Epithelial cell of esophagus (primary cell): Measurements from ENCODE around the gene LSAMP.

ENCODE experiments used
- DNase-seq: peaks from one replicate; pipeline ENCODE4 v3.0.0; 2010; ENCODE audit warnings: low read depth
- H3K4me3 ChIP-seq: 2 replicates; pipeline ENCODE4 v1.5.1; 2011; ENCODE audit warnings: mild to moderate bottlenecking, low read length, control low read depth
- TF ChIP-seq, protein P1 (sequence below): IDR thresholded peaks from 2 replicates; pipeline ENCODE4 v1.5.1; 2011; ENCODE audit warnings: low read depth, mild to moderate bottlenecking, low read length, control low read depth, inconsistent platforms; ENCODE audit not compliant: insufficient read depth; ENCODE audit errors: missing control alignments

LSAMP gene

DNA sequence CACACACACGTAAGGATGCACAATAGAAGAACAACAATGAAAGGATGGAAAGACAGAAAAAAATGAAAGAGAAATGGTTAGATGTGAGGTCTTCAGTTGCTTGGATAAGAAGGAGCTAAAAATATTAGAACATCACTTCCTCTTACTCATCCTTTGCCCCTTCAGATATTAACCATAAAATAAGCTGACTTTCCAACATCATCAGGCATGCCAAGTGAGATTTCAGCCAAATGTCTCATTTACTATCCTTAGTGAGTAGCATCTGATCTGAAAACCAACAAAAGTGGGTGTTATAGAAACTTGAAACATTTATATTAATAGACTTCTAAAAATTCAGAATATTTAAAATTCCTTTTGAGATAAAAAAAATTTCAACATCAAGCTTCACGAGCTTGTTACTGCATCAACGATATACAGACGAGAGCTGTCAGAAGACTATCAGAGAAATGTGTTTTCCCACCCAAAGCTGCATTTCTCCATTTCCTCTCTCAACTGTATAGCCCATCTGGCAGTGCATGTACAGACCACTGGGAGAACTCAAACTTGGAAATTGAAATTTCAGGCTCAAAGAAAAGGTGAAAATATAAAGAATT, 25.4 kb upstream of the LSAMP start:
- H3K4me3 ChIP-seq: no peak overlapping the region
- TF ChIP-seq, protein P1, sequence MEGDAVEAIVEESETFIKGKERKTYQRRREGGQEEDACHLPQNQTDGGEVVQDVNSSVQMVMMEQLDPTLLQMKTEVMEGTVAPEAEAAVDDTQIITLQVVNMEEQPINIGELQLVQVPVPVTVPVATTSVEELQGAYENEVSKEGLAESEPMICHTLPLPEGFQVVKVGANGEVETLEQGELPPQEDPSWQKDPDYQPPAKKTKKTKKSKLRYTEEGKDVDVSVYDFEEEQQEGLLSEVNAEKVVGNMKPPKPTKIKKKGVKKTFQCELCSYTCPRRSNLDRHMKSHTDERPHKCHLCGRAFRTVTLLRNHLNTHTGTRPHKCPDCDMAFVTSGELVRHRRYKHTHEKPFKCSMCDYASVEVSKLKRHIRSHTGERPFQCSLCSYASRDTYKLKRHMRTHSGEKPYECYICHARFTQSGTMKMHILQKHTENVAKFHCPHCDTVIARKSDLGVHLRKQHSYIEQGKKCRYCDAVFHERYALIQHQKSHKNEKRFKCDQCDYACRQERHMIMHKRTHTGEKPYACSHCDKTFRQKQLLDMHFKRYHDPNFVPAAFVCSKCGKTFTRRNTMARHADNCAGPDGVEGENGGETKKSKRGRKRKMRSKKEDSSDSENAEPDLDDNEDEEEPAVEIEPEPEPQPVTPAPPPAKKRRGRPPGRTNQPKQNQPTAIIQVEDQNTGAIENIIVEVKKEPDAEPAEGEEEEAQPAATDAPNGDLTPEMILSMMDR: no peak
- DNase-seq: no peak

DNA sequence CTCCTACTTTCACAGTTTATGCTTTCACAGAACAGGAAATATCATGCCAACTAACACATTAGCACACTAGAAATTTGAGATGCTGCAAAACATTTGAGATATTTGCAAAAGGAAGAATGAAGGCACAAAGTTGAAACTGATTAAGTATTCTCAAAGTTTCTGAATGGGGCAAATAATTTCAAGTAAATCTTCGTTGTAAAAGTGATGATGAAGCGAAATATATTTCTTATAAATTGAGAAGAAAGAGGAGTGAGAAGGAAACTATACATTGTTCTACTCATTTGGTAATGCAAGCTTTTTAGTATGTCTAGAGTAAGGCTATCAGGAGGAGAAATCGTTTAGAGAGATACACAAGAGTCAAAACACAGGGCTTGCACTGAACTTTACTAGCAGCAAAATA, 24.3 kb upstream of the LSAMP start:
- no peak overlapping the region for H3K4me3 ChIP-seq
- TF ChIP-seq, protein P1: no peak
- DNase-seq: no peak

DNA sequence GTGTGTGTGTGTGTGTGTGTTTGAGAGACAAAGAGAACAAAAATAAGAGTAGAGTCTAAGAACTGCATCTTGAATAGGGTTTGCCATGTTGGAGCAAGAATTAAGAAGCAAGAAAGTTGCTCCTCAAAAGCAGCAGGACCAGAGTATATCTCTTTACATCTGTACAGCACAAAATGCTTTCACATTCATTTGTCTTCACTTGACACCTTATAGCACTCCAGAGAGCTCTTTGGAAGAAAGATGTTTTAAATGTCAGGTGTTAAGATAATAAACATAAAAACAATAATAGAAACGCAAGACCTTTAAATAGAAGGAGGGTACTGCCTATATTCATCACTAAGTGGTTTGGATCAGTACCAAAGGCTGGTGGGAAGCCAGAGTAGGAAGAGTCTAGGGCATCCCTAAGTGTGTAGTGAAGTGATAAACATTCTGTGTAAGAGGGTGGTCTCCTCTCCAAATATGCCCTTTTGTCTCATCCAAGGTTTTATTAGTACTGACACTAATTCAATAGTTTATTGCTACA, 19.1 kb upstream of the LSAMP start:
- TF ChIP-seq, protein P1: no peak
- no peak for DNase-seq
- no peak overlapping the region for H3K4me3 ChIP-seq

DNA sequence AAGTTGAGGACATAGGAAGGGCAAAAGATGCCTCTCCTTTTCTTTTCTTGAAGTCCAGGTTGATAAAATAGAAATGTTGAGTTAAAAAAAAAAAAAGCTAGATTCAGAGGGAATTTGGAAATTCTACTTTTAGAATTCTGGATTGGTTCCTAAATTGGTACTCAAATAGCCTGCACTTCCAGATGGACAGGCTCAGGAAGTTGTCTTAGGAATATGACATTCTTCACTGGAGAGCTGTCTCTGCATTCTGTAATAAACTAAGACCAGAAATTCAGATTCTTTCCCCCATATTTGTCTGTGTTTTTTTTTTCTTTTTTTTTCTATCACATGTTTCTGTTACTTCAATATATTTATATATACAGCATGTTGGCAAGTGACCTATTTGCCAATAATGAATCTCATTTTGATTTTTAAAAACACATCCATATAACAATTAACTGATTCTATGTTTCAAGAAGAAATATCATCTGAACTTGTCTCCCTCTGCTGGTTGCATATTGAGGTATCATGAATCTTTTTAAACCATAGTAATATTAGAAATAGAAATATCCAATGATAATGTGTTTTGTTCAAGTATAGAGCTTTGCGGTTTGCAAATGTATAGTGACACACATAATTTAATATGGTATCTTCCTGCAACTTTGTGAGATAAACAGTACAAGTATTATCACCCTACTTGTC, 8.5 kb upstream of the LSAMP start:
- no peak for DNase-seq
- H3K4me3 ChIP-seq: no peak overlapping the region
- TF ChIP-seq, protein P1: no peak

DNA sequence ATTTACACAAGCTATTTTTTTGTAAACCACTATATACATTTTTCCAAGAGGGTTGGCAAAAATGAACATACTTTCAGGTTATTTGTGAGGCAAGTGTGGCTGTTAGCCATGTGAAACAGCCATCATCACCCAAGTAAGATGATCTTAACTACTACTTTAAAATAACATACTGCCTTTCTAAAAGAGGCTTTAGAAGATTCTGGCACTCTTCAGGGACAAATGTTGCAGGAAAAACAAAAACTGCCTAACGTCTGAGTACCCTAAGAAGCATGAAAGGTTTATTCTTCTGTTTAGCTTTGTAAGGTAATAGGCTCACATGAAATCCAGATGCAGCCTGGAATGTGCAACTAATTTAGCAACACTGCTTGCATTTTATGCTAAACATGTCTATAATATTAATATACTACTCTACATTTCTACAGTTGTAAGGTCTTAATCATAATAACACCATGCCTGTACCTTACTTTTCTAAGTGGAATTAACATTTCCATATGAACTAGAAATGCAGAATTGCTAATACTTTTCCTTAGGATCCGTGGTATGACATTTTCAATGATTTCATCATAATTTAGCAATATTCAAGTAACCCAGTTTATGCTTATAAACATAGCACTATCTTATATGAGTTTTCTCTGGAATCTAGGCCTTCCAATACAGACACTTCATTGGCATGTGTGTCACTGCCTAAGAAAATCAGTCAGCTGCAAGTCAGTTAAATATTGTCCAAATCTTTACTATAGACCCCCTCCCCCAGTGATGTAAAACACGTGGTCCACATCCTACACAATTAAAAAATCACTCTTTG, 4.5 kb upstream of the LSAMP start:
- H3K4me3 ChIP-seq: no peak overlapping the region
- DNase-seq: no peak
- TF ChIP-seq, protein P1: no peak

DNA sequence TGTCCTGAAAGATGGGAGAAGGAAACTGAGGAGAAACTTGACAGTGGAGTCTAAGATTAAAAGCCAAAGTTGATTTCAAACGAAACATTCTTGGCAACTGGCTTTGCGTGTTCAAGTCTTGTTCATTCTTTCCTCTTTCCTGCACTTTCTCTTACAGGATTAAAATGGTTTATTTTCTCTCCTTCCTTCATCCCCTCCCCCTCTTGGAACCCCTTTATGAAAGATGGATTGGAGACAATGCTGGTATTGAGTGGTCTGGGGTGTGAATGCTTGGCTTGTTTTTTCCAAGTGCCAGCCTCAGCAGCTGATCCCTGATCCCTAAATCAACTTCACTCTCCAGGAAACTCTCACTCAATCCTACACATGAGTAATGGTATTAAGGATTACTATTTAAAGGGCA, 703 bp upstream of the LSAMP start:
- DNase-seq: no peak
- TF ChIP-seq, protein P1: no peak
- H3K4me3 ChIP-seq: no peak overlapping the region
